ENCODE data around the gene GADD45GIP1.

The GADD45GIP1 gene

DNA sequence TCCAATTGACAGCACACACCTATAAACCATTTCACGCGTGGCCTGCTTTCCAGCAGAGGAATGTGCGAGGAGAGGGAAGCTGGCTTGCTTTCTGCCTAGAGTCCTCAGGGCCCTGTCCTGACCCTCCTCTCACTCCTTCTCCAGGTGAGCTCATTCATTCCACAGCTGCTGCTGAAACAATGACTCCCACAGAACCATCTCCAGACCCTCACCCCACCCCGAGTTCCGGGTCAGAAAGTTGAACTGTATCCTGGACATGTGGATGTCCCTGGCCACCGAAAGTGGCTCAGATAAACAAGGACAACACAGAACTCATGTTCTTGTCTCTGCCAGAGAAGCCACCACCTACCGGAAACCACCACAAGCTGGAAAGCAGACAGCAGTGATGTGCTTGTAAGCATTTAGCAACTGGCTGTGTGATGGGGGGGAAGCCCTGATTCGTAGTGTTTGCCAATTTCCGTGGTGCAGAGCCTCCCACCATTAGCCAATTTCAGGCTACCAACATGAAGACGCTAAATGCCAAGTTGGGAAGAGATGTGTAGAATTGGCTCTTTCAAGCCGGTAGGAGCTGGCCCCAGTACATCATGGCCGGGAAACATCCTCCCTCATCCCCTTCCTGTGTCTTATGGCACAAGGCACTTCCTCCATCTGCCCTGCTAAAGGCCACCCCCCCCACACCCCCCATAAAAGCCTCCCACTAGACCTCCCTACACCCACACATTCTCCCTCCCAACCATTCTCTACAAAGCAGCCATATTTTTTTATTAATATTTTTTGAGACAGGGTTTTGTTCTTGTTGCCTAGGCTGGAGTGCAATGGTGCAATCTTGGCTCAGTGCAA is 43.0 kb downstream of the GADD45GIP1 start:
- in situ Hi-C loops (cut with HindIII; ENCODE audit: low sequenced_read_pairs), result no loop called here

DNA sequence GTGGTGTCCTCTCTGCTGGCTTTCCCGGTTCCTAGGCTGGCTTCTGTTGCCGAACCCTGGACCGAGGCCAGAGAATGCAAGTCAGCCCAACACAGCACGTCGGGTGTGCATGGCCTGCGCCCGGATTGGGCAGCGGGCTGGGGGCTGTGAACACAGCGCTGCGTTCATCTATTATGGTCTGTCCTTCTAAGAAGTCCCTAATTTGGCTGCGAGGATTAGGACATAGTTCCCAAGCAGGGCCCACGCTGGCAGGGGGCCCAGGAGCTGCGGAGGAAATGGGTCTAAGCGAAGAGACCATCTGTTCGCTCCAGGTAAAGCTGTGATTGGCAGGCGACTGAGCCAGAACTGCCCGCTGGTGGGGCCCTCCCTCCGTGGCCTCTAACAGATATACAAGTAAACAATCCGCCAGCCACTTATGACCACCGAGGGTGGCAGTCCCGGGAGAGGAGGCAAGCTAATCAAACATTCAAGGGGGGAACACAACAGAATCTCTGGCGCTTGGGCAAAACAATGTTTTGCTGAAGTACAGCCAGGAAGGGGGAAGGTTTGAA is 43.9 kb downstream of the GADD45GIP1 start:
- in situ Hi-C loops (cut with HindIII; ENCODE audit: low sequenced_read_pairs), result no loop called here

DNA sequence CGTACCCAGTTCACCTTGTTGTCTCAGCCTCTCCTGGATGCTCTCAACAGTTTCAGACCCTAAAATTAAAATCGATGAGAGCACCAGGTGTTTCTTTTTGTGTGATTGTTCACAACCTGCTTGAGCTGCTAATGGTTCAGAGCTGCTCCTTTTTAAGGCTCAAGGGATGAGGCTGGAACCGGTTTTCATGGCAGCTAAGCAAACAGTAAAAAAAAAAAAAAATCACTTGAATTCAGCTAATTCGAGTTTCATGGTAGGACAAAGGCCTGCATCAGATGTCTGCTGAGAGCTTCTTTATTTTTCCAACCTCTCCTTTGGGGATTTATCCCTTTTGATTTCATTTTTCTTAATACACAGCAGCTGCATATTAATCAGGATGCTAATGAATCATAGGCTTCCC is 44.5 kb downstream of the GADD45GIP1 start:
- in situ Hi-C loops (cut with HindIII; ENCODE audit: low sequenced_read_pairs), result no loop called here

DNA sequence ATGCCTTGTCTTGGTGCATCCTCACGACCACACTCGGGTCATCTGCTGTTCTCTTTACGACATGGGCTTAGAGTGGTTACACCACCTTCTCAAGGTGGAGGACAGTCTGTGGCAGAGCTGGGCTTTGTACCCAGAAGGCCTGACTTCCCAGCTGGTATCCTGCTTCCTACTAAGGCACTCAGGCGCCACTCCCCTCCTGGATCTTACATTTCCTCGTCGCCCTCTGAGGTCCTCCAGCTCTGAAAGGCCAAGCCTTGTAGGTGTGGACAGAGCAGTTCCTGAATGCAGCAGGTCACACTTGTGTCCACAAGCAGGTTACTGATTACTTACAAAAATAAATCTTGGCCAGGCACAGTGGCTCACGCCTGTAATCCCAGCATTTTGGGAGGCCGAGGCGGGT is 49.9 kb downstream of the GADD45GIP1 start:
- in situ Hi-C loops (cut with HindIII; ENCODE audit: low sequenced_read_pairs), result no loop called here

All from endothelial cell of hepatic sinusoid (primary cell).